Fibroblast of the aortic adventitia (primary cell): ENCODE results near the gene CUX1. TPM values are rescaled to one million over a fixed set of nuclear protein-coding genes. Genes with fewer than 3 reads are reported as not detected.
"Not testable (repeated sequence)": the region's sequence is repeated elsewhere in the genome, so short reads cannot be mapped to it uniquely, and the experiment has no call there.

Experiments used
- DNase-seq: peaks from one replicate; pipeline ENCODE4 v3.0.0-alpha.2; 2010; ENCODE audit warnings: low read depth
- H3K4me3 ChIP-seq: 2 replicates; pipeline ENCODE4 v1.5.1; 2011; ENCODE audit warnings: low read depth, mild to moderate bottlenecking, control low read depth, low read length, moderate library complexity
- total RNA-seq: library from RNA; depleted of rRNA; stranded (reverse); fragments of >200 nt; gene quantifications from 2 replicates; pipeline ENCODE4 v1.2.3, GENCODE V29; 2012; ENCODE audit warnings: low replicate concordance
- TF ChIP-seq, protein P1 (sequence below): IDR thresholded peaks from 2 replicates; pipeline ENCODE4 v1.5.1; 2011; ENCODE audit warnings: mild to moderate bottlenecking, low read length, control low read depth, inconsistent platforms; ENCODE audit not compliant: insufficient read depth

The CUX1 gene
- total RNA-seq, 1 donor: 44.2 TPM

DNA sequence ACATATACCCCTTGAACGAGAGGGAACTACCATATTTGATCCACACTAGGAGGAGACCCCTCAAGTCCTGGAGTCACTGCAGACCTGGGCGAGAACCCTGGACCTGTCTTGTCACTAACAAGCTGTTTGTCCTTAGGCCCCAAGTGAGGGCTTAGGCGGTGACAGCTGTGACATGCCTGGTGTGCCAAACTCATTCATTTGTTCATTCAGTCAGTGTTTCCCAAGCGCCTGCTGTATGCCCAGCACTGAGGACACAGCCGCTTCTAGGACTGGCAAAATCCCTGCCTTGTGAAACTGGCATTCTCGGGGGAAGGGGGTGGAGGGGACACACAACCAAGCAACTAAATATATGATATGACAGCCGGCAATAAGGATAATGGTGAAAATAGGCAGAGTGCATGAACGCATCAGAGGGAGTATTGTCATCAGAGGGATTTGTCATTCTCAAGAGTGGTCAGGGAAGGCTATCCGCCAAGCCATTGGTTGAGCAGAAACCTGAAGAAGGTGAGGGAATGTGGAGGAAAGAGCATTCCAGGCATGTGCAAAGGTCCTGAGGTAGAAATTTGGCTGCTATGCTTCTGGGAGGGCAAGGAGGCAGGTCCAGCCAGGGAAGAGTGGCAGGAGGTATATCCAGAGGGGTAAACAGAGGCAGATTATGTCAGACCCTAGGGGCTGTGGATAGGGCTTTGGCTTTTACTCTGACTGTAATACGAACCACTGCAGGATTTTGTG is 480.2 kb downstream of the CUX1 start:
- no peak overlapping the region for H3K4me3 ChIP-seq
- TF ChIP-seq, protein P1, sequence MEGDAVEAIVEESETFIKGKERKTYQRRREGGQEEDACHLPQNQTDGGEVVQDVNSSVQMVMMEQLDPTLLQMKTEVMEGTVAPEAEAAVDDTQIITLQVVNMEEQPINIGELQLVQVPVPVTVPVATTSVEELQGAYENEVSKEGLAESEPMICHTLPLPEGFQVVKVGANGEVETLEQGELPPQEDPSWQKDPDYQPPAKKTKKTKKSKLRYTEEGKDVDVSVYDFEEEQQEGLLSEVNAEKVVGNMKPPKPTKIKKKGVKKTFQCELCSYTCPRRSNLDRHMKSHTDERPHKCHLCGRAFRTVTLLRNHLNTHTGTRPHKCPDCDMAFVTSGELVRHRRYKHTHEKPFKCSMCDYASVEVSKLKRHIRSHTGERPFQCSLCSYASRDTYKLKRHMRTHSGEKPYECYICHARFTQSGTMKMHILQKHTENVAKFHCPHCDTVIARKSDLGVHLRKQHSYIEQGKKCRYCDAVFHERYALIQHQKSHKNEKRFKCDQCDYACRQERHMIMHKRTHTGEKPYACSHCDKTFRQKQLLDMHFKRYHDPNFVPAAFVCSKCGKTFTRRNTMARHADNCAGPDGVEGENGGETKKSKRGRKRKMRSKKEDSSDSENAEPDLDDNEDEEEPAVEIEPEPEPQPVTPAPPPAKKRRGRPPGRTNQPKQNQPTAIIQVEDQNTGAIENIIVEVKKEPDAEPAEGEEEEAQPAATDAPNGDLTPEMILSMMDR: no peak
- no peak for DNase-seq

DNA sequence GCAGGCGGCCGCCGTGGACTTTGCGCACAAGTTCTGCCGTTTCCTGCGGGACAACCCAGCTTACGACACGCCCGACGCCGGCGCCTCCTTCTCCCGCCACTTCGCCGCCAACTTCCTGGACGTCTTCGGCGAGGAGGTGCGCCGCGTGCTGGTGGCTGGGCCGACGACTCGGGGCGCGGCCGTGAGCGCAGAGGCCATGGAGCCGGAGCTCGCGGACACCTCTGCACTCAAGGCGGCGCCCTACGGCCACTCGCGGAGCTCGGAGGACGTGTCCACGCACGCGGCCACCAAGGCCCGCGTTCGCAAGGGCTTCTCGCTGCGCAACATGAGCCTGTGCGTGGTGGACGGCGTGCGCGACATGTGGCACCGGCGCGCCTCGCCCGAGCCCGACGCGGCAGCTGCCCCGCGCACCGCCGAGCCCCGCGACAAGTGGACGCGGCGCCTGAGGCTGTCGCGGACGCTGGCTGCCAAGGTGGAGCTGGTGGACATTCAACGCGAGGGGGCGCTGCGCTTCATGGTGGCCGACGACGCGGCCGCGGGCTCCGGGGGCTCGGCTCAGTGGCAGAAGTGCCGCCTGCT is 483.3 kb downstream of the CUX1 start:
- no peak for DNase-seq
- TF ChIP-seq, protein P1: no peak
- H3K4me3 ChIP-seq: no peak overlapping the region

DNA sequence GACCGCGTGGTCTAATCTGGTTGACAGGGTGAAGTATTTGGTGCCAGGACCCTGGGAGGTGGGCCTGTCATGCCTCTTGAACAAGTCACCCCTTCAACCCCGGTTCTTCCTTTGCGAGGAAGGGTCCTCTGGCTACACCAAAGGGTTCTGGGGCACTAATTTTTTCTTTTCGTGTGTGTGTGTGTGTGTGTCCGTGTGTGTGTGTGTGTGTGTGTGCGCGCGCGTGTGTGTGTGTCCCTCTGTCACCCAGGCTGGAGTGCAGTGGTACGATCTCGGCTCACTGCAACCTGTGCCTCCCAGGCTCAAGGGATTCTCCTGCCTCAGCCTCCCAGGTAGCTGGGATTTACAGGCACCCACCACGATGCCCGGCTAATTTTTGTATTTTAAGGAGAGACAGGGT is 483.9 kb downstream of the CUX1 start:
- not testable (repeated sequence) for H3K4me3 ChIP-seq, DNase-seq

DNA sequence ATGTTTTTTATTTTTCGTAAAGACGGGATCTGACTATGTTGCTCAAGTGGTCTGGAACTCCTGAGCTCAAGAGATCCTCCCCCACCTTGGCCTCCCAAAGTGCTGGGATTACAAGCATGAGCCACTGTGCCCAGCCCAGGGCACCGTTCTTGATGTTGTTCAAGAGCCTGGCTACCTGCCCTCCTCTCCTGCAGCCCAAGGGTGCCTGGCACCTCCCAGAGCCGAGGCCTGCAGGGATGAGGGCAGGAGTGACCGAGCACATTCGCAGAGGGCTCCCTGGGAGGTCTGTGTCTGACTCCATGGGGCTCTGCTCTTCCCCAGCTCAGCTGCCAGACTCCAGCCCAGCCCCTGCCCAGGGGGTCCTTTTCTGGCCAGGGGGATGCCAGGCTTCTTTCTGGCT is 484.6 kb downstream of the CUX1 start:
- no peak overlapping the region for H3K4me3 ChIP-seq
- TF ChIP-seq, protein P1: no peak
- no peak for DNase-seq

DNA sequence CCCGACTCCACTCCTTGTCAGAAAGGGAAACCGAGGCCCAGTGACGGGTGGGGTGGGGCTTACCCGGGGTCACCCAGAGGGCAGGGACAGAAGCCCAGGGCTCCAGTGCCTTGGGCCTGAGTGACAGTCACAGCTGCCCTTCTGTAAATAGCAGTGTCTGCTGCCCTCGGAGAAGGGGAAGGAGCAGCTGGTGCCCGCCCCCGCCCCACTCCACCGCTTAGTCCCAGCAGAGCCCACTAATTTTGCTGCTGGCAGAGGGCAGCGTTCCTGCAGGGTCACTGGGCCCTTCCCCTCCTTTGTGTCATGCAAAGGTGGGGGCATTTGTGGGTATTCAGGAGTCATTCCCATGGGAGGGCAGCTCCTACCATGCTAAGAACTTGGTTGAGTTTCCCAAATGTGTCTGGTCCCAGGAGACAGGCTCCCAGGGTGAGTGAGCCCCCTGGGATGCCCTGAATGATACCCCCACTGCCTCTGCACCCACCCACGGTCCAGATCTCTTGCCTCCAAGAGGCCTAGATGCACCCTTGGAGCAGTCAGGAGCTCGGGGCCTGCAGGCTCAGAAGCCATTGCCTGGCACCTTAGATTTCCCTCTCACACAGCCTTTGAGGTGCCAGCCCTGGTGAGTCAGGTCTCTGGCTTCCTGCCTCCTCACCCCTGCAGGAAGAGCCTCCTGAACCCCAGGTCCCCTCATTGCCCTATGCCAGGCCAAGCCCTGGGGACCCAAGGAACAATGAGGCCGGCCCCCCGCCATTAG is 486.4 kb downstream of the CUX1 start:
- TF ChIP-seq, protein P1: no peak
- H3K4me3 ChIP-seq: no peak overlapping the region
- no peak for DNase-seq

DNA sequence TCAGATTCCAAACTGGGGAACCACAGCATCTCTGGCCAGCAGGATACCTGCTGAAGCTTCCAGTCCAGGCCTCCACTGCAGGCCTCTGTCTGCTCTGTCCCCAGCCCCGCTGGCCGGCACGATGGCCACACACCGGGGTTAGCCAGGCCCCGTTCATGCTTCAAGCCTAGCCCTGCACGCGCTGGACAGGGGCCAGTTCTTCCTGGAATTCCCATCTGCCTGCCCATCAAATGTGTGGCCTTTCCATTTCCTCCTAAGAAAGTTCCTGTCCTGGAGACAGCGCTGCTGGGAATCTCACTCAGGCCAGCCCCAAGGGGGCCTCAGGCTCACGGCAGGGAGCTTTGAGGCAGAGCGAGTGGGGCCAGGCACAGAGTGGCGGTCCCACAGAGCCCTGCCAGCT is 487.2 kb downstream of the CUX1 start:
- H3K4me3 ChIP-seq: no peak overlapping the region
- DNase-seq: no peak
- TF ChIP-seq, protein P1: no peak
